ENCODE results near the gene DNAJB2. TPM values are rescaled to one million over a fixed set of nuclear protein-coding genes. Genes with fewer than 3 reads are reported as not detected.

DNAJB2 gene
- total RNA-seq, 1 experiment from 2014 or later: 66.2 TPM

DNA sequence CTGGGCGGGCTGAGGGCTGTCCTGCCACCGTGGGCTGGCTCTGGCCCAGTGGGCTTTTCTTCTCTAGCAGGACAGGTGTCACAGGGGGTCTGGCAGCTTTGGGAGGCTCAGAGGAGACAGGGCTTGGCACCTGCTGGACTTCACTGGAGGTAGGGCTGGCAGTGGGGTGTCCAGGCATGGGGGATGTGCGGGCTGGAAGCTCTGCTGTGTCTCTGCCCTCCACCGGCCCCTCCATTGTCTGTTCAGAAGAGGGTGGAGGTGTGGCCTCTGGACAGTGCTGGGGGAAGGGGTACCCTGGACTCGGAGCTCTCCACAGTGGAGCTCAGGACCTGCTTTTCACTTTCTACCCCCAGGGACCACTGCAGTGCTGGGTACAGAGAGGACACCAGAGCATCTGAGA is 20.9 kb downstream of the DNAJB2 start:
- POLR2A ChIA-PET: no interaction called here

DNA sequence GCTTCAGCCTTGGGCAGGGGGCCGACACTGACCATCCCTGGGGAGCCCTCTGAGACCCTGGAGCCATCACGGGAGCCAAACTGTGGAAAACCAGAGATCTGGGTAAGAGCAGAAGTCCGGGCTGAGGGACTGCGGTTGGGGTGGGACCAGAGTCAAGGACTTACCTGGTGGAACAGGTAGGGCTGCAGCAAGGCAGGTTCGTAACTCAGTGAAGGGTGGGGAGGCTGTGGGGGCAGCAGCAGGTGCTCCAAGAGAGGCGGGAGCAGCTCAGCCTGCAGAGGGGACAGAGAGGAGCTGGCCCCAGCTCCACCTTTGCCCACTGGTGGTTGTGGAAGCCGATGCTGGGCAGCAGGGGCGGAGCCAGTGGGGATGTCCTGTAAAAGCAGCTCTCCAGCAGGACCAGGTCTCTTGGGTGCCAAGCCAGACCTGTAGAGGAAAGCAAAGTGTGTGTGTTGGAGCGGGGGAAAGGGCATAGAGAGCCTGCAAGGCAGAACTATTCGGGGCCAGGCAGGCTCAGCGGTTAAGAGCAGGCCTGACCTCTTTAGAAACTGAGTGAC is 23.3 kb downstream of the DNAJB2 start:
- ChIA-PET POLR2A (no interaction called here), CTCF (no interaction called here)
- in situ Hi-C loops (cut with HindIII; ENCODE audit: low pct_unique_long_range_greater_than_20kb, low sequenced_read_pairs): no loop called here
- peaks cover 4% of the 10 kb centered on the region; the same call in 1 of the 2 replicates for H3K4me1 ChIP-seq (ENCODE audit: control insufficient read depth, insufficient read depth, low read length)
- ATAC-seq (no peak), DNase-seq (ENCODE audit: low read depth, low spot score) (no peak)
- H3K9me3 ChIP-seq (ENCODE audit: control insufficient read depth, insufficient read depth, low read depth, low read length): no peaks in the 10 kb centered on the region
- no peak overlapping the region for H3K4me3 ChIP-seq (ENCODE audit: low read depth in 2 of 2, low read length in 2 of 2)
- TF ChIP-seq, protein P1, sequence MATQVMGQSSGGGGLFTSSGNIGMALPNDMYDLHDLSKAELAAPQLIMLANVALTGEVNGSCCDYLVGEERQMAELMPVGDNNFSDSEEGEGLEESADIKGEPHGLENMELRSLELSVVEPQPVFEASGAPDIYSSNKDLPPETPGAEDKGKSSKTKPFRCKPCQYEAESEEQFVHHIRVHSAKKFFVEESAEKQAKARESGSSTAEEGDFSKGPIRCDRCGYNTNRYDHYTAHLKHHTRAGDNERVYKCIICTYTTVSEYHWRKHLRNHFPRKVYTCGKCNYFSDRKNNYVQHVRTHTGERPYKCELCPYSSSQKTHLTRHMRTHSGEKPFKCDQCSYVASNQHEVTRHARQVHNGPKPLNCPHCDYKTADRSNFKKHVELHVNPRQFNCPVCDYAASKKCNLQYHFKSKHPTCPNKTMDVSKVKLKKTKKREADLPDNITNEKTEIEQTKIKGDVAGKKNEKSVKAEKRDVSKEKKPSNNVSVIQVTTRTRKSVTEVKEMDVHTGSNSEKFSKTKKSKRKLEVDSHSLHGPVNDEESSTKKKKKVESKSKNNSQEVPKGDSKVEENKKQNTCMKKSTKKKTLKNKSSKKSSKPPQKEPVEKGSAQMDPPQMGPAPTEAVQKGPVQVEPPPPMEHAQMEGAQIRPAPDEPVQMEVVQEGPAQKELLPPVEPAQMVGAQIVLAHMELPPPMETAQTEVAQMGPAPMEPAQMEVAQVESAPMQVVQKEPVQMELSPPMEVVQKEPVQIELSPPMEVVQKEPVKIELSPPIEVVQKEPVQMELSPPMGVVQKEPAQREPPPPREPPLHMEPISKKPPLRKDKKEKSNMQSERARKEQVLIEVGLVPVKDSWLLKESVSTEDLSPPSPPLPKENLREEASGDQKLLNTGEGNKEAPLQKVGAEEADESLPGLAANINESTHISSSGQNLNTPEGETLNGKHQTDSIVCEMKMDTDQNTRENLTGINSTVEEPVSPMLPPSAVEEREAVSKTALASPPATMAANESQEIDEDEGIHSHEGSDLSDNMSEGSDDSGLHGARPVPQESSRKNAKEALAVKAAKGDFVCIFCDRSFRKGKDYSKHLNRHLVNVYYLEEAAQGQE (IDR thresholded peaks at IDR 0.05; ENCODE audit: insufficient read depth in 1 of 2, low read depth in 2 of 2, low read length in 1 of 2): no peak
- TF ChIP-seq TCF7L2 (IDR thresholded peaks at IDR 0.05; ENCODE audit: low read depth, low read length) (no peak), POLR2AphosphoS5 (IDR thresholded peaks at IDR 0.05; ENCODE audit: low read depth, low read length) (no peak), SIN3A (IDR thresholded peaks at IDR 0.05; ENCODE audit: borderline replicate concordance, insufficient read depth, low read depth, low read length) (no peak)
- TF ChIP-seq, protein P2, sequence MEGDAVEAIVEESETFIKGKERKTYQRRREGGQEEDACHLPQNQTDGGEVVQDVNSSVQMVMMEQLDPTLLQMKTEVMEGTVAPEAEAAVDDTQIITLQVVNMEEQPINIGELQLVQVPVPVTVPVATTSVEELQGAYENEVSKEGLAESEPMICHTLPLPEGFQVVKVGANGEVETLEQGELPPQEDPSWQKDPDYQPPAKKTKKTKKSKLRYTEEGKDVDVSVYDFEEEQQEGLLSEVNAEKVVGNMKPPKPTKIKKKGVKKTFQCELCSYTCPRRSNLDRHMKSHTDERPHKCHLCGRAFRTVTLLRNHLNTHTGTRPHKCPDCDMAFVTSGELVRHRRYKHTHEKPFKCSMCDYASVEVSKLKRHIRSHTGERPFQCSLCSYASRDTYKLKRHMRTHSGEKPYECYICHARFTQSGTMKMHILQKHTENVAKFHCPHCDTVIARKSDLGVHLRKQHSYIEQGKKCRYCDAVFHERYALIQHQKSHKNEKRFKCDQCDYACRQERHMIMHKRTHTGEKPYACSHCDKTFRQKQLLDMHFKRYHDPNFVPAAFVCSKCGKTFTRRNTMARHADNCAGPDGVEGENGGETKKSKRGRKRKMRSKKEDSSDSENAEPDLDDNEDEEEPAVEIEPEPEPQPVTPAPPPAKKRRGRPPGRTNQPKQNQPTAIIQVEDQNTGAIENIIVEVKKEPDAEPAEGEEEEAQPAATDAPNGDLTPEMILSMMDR (IDR thresholded peaks at IDR 0.05): no peak
- H3K27ac ChIP-seq (ENCODE audit: low read length): no peak overlapping the region
- no peaks in the 10 kb centered on the region for H3K36me3 ChIP-seq (ENCODE audit: control insufficient read depth, insufficient read depth, low read length)
- peaks cover 5% of the 10 kb centered on the region for H3K27me3 ChIP-seq (ENCODE audit: control insufficient read depth, insufficient read depth, low read length)
- intact Hi-C loops (cut with micrococcal nuclease; ENCODE audit: unreplicated experiment): loop anchor here (10.0 kb wide), 1 partner anchor 248 kb away; no protein-coding TSS in a partner anchor
- no TSS peak for BruUV-seq (replicated peaks)

More for the DNA sequence above, 20.9 kb downstream of the DNAJB2 start:
- Histone ChIP-seq H3K27me3 (ENCODE audit: control insufficient read depth, insufficient read depth, low read length) (peaks cover 5% of the 10 kb centered on the region; the same call in 1 of the 2 replicates), H3K27ac (ENCODE audit: low read length) (no peak overlapping the region), H3K4me3 (ENCODE audit: low read depth in 2 of 2, low read length in 2 of 2) (no peak overlapping the region), H3K9me3 (ENCODE audit: control insufficient read depth, insufficient read depth, low read depth, low read length) (no peaks in the 10 kb centered on the region), H3K36me3 (ENCODE audit: control insufficient read depth, insufficient read depth, low read length) (no peaks in the 10 kb centered on the region), H3K4me1 (ENCODE audit: control insufficient read depth, insufficient read depth, low read length) (peaks cover 4% of the 10 kb centered on the region; the same call in 1 of the 2 replicates)
- intact Hi-C loops (cut with micrococcal nuclease; ENCODE audit: unreplicated experiment) (loop anchor here (10.0 kb wide), 1 partner anchor 245 kb away; no protein-coding TSS in a partner anchor), in situ Hi-C loops (cut with HindIII; ENCODE audit: low pct_unique_long_range_greater_than_20kb, low sequenced_read_pairs) (no loop called here)
- ATAC-seq (no peak), DNase-seq (ENCODE audit: low read depth, low spot score) (no peak)
- no TSS peak for BruUV-seq (replicated peaks)
- TF ChIP-seq SIN3A (IDR thresholded peaks at IDR 0.05; ENCODE audit: borderline replicate concordance, insufficient read depth, low read depth, low read length): no peak
- no peak for TF ChIP-seq TCF7L2 (IDR thresholded peaks at IDR 0.05; ENCODE audit: low read depth, low read length)
- TF ChIP-seq, protein P2 (IDR thresholded peaks at IDR 0.05): no peak
- TF ChIP-seq, protein P1 (IDR thresholded peaks at IDR 0.05; ENCODE audit: insufficient read depth in 1 of 2, low read depth in 2 of 2, low read length in 1 of 2): no peak
- no peak for TF ChIP-seq POLR2AphosphoS5 (IDR thresholded peaks at IDR 0.05; ENCODE audit: low read depth, low read length)
- CTCF ChIA-PET: no interaction called here

Measured in Panc1 (cell line).